ENCODE data around the gene SLC2A9.

Gene SLC2A9

GRCh38 chr4:9849538-9849920 is 171.8 kb downstream of the SLC2A9 start:
- Histone ChIP-seq H3K9ac (ENCODE audit: low read depth, low read length) (no peak overlapping the region), H3K4me3 (ENCODE audit: low read depth, low read length) (no peak overlapping the region), H3K36me3 (ENCODE audit: control insufficient read depth, insufficient read depth, low read length) (no peaks in the 10 kb centered on the region), H3K27me3 (ENCODE audit: control insufficient read depth, insufficient read depth, low read length) (no peaks in the 10 kb centered on the region), H3K9me3 (ENCODE audit: control insufficient read depth, insufficient read depth, low read length) (no peaks in the 10 kb centered on the region), H3K4me1 (ENCODE audit: control insufficient read depth, insufficient read depth, low read length) (no peaks in the 10 kb centered on the region)

- Histone ChIP-seq H3K9ac (ENCODE audit: low read depth, low read length) (no peak overlapping the region), H3K4me1 (ENCODE audit: control insufficient read depth, insufficient read depth, low read length) (no peaks in the 10 kb centered on the region), H3K36me3 (ENCODE audit: control insufficient read depth, insufficient read depth, low read length) (no peaks in the 10 kb centered on the region), H3K4me3 (ENCODE audit: low read depth, low read length) (no peak overlapping the region), H3K9me3 (ENCODE audit: control insufficient read depth, insufficient read depth, low read length) (no peaks in the 10 kb centered on the region), H3K27me3 (ENCODE audit: control insufficient read depth, insufficient read depth, low read length) (no peaks in the 10 kb centered on the region)
Observed at GRCh38 chr4:9847968-9848748, 173.1 kb downstream of the SLC2A9 start.

- Histone ChIP-seq H3K9me3 (ENCODE audit: control insufficient read depth, insufficient read depth, low read length) (peaks cover 3% of the 10 kb centered on the region), H3K4me3 (ENCODE audit: low read depth, low read length) (no peak overlapping the region), H3K4me1 (ENCODE audit: control insufficient read depth, insufficient read depth, low read length) (no peaks in the 10 kb centered on the region), H3K27me3 (ENCODE audit: control insufficient read depth, insufficient read depth, low read length) (no peaks in the 10 kb centered on the region), H3K36me3 (ENCODE audit: control insufficient read depth, insufficient read depth, low read length) (no peaks in the 10 kb centered on the region), H3K9ac (ENCODE audit: low read depth, low read length) (no peak overlapping the region)
Observed at GRCh38 chr4:9845791-9846493, 175.4 kb downstream of the SLC2A9 start.

GRCh38 chr4:9841072-9841471 is 180.2 kb downstream of the SLC2A9 start:
- no peaks in the 10 kb centered on the region for H3K27me3 ChIP-seq (ENCODE audit: control insufficient read depth, insufficient read depth, low read length)
- no peaks in the 10 kb centered on the region for H3K4me1 ChIP-seq (ENCODE audit: control insufficient read depth, insufficient read depth, low read length)
- H3K4me3 ChIP-seq (ENCODE audit: low read depth, low read length) = no peak overlapping the region
- no peaks in the 10 kb centered on the region for H3K36me3 ChIP-seq (ENCODE audit: control insufficient read depth, insufficient read depth, low read length)
- H3K9me3 ChIP-seq (ENCODE audit: control insufficient read depth, insufficient read depth, low read length) = peaks cover 4% of the 10 kb centered on the region
- H3K9ac ChIP-seq (ENCODE audit: low read depth, low read length) = no peak overlapping the region

GRCh38 chr4:9835430-9835829 is 185.9 kb downstream of the SLC2A9 start:
- H3K36me3 ChIP-seq (ENCODE audit: control insufficient read depth, insufficient read depth, low read length) = no peaks in the 10 kb centered on the region

GRCh38 chr4:9833421-9833820 is 187.9 kb downstream of the SLC2A9 start:
- Histone ChIP-seq H3K36me3 (ENCODE audit: control insufficient read depth, insufficient read depth, low read length) (no peaks in the 10 kb centered on the region), H3K4me3 (ENCODE audit: low read depth, low read length) (no peak overlapping the region), H3K9me3 (ENCODE audit: control insufficient read depth, insufficient read depth, low read length) (no peaks in the 10 kb centered on the region), H3K27me3 (ENCODE audit: control insufficient read depth, insufficient read depth, low read length) (no peaks in the 10 kb centered on the region), H3K9ac (ENCODE audit: low read depth, low read length) (no peak overlapping the region), H3K4me1 (ENCODE audit: control insufficient read depth, insufficient read depth, low read length) (no peaks in the 10 kb centered on the region)

More at GRCh38 chr4:9835430-9835829, 185.9 kb downstream of the SLC2A9 start:
- H3K27me3 ChIP-seq (ENCODE audit: control insufficient read depth, insufficient read depth, low read length) = no peaks in the 10 kb centered on the region
- H3K9me3 ChIP-seq (ENCODE audit: control insufficient read depth, insufficient read depth, low read length) = no peaks in the 10 kb centered on the region
- H3K4me3 ChIP-seq (ENCODE audit: low read depth, low read length) = no peak overlapping the region
- no peak overlapping the region for H3K9ac ChIP-seq (ENCODE audit: low read depth, low read length)
- no peaks in the 10 kb centered on the region for H3K4me1 ChIP-seq (ENCODE audit: control insufficient read depth, insufficient read depth, low read length)

GRCh38 chr4:9832640-9833039 is 188.7 kb downstream of the SLC2A9 start:
- Histone ChIP-seq H3K27me3 (ENCODE audit: control insufficient read depth, insufficient read depth, low read length) (no peaks in the 10 kb centered on the region), H3K9ac (ENCODE audit: low read depth, low read length) (no peak overlapping the region), H3K36me3 (ENCODE audit: control insufficient read depth, insufficient read depth, low read length) (no peaks in the 10 kb centered on the region)

GRCh38 chr4:9826551-9826950 is 194.7 kb downstream of the SLC2A9 start:
- H3K4me1 ChIP-seq (ENCODE audit: control insufficient read depth, insufficient read depth, low read length) = no peaks in the 10 kb centered on the region
- no peak overlapping the region for H3K4me3 ChIP-seq (ENCODE audit: low read depth, low read length)
- H3K9ac ChIP-seq (ENCODE audit: low read depth, low read length) = no peak overlapping the region
- no peaks in the 10 kb centered on the region for H3K36me3 ChIP-seq (ENCODE audit: control insufficient read depth, insufficient read depth, low read length)
- no peaks in the 10 kb centered on the region for H3K27me3 ChIP-seq (ENCODE audit: control insufficient read depth, insufficient read depth, low read length)
- no peaks in the 10 kb centered on the region for H3K9me3 ChIP-seq (ENCODE audit: control insufficient read depth, insufficient read depth, low read length)

More at GRCh38 chr4:9832640-9833039, 188.7 kb downstream of the SLC2A9 start:
- Histone ChIP-seq H3K4me3 (ENCODE audit: low read depth, low read length) (no peak overlapping the region), H3K4me1 (ENCODE audit: control insufficient read depth, insufficient read depth, low read length) (no peaks in the 10 kb centered on the region), H3K9me3 (ENCODE audit: control insufficient read depth, insufficient read depth, low read length) (no peaks in the 10 kb centered on the region)

- H3K4me1 ChIP-seq (ENCODE audit: control insufficient read depth, insufficient read depth, low read length) = no peaks in the 10 kb centered on the region
- H3K9ac ChIP-seq (ENCODE audit: low read depth, low read length) = no peak overlapping the region
- H3K4me3 ChIP-seq (ENCODE audit: low read depth, low read length) = no peak overlapping the region
- no peaks in the 10 kb centered on the region for H3K27me3 ChIP-seq (ENCODE audit: control insufficient read depth, insufficient read depth, low read length)
- H3K36me3 ChIP-seq (ENCODE audit: control insufficient read depth, insufficient read depth, low read length) = no peaks in the 10 kb centered on the region
- H3K9me3 ChIP-seq (ENCODE audit: control insufficient read depth, insufficient read depth, low read length) = no peaks in the 10 kb centered on the region
Observed at GRCh38 chr4:9825049-9825448, 196.2 kb downstream of the SLC2A9 start.

- Histone ChIP-seq H3K4me1 (ENCODE audit: control insufficient read depth, insufficient read depth, low read length) (no peaks in the 10 kb centered on the region), H3K9ac (ENCODE audit: low read depth, low read length) (no peak overlapping the region), H3K36me3 (ENCODE audit: control insufficient read depth, insufficient read depth, low read length) (no peaks in the 10 kb centered on the region), H3K27me3 (ENCODE audit: control insufficient read depth, insufficient read depth, low read length) (no peaks in the 10 kb centered on the region), H3K4me3 (ENCODE audit: low read depth, low read length) (no peak overlapping the region), H3K9me3 (ENCODE audit: control insufficient read depth, insufficient read depth, low read length) (no peaks in the 10 kb centered on the region)
Observed at GRCh38 chr4:9820343-9820742, 201.0 kb downstream of the SLC2A9 start.

GRCh38 chr4:9816285-9816684 is 205.0 kb downstream of the SLC2A9 start:
- Histone ChIP-seq H3K4me3 (ENCODE audit: low read depth, low read length) (no peak overlapping the region), H3K36me3 (ENCODE audit: control insufficient read depth, insufficient read depth, low read length) (no peaks in the 10 kb centered on the region), H3K4me1 (ENCODE audit: control insufficient read depth, insufficient read depth, low read length) (no peaks in the 10 kb centered on the region), H3K27me3 (ENCODE audit: control insufficient read depth, insufficient read depth, low read length) (no peaks in the 10 kb centered on the region), H3K9me3 (ENCODE audit: control insufficient read depth, insufficient read depth, low read length) (no peaks in the 10 kb centered on the region), H3K9ac (ENCODE audit: low read depth, low read length) (no peak overlapping the region)

All from iPS-15b (cell line).